HG03066 (cell line): ENCODE measurements around the gene WAPL.
"Not testable (repeated sequence)": the region's sequence is repeated elsewhere in the genome, so short reads cannot be mapped to it uniquely, and the experiment has no call there.

Source experiments
- ATAC-seq: cut with Tn5 transposase; IDR thresholded peaks from one replicate; pipeline ENCODE4 v1.9.1; 2021; ENCODE audit warnings: low read depth; ENCODE audit not compliant: unreplicated experiment

The WAPL gene

DNA sequence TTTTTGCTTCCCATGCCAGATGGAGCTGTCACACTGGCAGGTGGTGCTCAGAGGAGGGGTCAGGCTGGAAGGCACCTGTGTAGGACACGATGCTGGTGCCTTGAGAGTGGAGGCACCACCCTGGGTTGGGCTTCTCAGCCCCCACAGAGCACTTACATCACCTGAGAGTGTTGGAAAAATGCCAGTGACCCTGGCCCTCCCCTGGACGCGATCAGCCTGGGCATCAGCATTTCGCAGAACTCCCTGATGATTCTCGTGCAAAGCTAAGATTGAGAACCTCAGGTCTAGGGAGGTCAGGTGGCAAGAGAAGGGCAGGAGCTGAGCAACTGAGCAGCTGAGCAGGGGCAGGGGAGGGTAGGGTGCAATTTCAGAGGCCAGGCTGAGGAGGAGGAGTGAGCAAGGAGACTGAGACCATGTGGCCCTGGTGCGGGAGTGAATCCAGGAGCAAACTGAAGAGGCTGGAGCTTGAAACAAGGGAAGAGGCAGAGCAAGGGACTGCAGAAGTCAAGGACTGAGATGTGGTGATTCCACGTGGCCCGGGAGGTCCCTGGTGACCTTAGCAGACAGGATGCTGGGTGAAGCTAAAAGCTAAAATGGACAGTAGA, 130.3 kb downstream of the WAPL start:
- no peak for ATAC-seq

DNA sequence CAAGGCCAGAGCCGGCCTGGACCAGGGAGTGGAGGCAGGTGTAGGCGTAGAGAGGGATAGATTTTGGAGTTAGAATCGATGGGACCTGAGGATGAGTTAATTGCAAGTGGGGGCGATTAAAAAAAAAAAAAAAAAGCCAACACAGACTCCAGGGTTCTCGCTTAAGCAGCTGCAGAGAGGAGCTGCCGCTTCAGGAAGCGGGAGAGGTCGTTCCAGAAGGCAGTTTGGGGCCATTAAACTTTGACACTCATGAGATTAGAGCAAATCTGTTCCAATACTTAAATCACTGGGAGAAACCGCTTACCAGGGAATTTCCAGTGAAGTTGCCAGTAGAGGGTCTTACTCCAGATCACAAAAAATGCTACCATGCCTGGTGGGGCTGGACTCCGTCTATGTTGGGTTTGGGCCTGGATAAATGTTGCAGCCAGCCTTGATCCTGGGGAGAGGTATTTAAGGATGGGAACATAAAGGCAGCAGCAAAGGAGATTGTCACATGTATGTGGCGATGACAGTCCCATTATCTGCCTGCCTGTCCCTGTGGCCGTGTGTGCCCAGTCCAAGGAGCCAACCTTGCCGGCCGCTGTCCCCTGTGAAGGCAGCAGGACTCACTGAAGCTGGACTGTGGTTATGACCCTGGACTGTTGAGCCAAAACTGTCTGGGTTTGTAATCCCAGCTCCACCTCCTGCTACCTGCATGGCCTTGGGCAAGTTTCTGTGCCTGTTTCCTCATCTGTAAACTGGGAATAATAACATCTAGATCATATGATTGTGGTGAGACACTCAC, 131.1 kb downstream of the WAPL start:
- ATAC-seq, result no peak

DNA sequence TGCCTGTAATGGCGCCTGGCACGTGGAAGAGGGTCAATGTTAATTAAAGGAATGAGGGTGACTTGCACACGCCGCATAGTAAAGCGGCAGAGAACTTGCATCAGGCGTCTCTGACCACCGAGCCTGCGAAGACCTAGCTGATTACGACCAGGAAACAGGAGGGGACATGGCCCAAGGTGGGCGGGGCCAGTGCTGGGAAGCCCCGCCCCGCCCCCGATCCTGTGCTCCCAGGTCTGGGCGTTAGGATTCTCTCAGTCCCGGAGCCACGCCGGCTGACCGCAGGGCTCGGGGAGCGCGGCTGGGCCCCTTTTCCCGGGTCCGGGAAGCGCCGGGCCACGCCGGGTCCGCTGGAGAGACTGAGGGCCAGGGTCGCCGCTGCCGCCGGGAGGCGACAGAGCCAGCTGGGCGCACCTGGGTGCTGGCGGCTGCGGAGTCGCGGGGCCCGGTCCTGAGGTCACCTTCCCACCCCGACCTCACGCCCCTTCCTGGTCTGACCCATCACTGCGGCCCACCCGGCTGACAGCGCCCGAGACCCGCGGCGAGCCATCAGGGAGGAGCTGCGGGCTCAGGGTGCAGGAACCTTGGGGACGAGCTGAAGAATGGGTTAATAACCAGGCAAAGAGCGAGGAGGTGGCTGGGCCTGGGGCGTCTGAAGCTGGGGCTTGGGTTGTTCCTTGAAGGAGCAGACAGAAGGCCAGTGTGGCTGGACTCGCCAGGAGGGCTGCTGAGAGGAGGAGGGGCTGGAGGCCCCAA, 132.0 kb downstream of the WAPL start:
- peak; percentile 58 for ATAC-seq

DNA sequence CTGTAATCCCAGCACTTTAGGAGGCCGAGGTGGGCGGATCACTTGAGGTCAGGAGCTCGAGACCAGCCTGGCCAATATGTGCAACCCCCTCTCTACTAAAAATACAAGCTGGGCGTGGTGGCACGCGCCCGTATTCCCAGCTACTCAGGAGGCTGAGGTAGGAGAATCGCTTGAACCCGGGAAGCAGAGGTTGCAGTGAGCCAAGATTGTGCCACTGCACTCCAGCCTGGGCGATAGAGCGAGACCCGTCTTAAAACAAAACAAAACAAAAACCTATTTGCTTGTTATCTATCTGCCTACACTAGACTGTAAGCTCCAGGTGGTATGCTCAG, 132.5 kb downstream of the WAPL start:
- not testable (repeated sequence) for ATAC-seq

DNA sequence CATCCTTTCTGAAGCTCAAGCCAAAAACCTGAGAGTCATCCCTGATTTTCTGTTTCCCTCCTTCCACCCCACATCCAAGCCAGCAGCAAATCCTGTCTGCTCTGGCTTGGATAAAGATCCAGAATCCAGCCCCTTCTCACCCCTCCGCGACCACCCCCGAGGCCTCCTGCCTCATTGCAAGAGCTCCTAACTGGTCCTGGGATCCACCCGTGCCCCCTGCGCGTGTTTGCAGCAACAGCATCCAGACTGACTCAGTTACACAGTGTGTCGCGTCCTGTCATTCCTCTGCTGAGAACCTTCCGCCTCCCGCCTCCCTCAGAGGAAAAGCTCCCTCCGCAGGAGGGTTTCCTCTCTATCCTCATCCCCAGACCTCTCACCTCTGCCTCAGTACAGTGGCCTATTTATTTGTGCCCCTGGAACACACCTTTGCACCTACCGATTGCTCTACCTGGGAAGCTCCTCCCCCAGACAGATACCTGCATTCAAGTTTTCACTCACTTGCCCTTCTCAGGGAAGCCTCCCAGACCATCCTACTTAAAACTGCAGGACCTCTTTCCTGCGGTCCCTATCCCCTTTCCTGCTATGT, 133.4 kb downstream of the WAPL start:
- no peak for ATAC-seq

DNA sequence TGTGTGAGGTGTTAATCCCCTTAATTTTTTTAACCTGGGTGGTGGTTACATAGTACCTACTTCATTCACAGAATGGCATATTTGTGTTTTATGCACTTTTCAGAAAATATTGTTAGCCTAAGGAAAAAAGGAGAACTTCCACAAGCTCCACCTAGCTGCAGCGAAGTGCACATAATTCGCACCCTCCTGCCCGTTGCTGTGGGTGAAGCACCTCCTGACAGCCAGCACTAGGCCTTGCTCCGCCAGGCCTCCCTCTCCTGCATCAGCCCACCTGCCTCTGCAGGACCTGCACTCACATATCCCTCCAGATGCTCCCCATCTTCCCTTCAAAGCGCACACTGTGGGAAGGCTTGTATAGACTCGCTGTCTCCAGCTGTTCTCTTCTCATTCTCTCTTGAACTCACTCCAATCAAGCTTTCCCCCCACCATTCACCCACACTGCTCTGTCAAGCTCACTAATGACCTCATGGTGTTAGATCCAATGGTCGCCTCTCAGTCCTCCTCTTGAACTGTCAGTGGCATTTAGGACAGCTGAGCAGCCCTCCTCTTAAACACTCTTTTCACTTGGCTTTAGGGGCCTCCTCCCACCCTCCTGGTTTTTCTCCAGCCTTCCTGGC, 134.3 kb downstream of the WAPL start:
- no peak for ATAC-seq

DNA sequence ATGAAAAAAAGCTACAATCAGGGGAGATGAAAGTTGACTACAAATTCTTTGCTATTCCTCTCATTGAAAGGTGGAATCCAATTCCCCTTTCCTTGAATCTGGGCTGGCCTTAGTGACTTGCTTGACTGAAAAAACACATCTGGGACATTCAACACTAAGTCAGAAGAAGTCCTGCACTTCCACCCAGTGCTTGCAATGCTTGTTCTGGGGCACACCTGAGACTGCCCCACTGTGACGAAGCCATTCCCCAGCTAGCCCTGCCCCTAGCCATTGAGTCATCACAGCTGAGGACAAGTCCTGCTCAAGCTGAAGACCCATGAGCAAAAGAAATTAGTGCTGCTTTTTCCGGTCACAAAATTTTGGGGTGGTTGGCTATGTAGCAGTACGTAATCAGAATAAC, 135.8 kb downstream of the WAPL start:
- ATAC-seq, result no peak
